Measurements from ENCODE around the gene CRIM1. TPM values are rescaled to one million over a fixed set of nuclear protein-coding genes. Genes with fewer than 3 reads are reported as not detected.

Gene CRIM1
- polyA plus RNA-seq, 3 donors = 80.0 to 88.5 (median 84.1) TPM

Other genes with a start within 250 kb of the CRIM1 start
- gene FEZ2, start 242.4 kb downstream of the CRIM1 start, polyA plus RNA-seq (ENCODE audit: insufficient read length in 3 of 3) = 10 to 100 TPM; 70.9 to 88.5 (median 76.9) TPM

Data from renal pelvis (tissue), 3 donors.